ENCODE data around the gene NUAK1.
A peak's percentile ranks its signal among the peaks of the same experiment; 100 is the strongest.

Gene NUAK1

GRCh38 chr12:106138633-106139421 lies at the start of gene NUAK1:
NUAK1 (minus strand) TSS chr12:106138954; CDS start chr12:106138653, 301 bp downstream.
- DNase-seq: no peak

DNA sequence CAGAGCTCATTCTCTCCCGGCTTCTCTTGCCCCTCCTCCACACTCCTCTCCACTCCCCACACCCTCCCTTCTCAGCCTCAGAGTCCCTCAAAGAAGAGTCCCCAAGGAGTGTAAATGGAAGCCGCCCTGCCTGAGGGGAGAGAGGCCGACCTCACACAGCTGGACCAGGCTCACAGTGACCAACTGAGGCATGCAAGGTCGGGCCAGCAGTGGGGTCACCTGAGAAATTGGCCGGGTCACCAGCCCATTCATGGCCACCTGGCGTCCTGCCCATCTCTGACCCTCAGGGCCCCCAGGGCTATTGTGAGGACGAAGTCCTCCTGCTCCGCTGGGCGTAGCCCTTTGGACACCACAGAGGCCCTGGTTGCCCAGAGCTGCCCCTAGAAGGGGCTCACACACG lies 49.5 kb upstream of the NUAK1 start:
- no peak for DNase-seq

- no peak for DNase-seq
These were observed 49.1 kb upstream of the NUAK1 start for GRCh38 chr12:106187842-106188241.

- no peak for DNase-seq
These were observed 48.5 kb upstream of the NUAK1 start for GRCh38 chr12:106187155-106187789.

DNA sequence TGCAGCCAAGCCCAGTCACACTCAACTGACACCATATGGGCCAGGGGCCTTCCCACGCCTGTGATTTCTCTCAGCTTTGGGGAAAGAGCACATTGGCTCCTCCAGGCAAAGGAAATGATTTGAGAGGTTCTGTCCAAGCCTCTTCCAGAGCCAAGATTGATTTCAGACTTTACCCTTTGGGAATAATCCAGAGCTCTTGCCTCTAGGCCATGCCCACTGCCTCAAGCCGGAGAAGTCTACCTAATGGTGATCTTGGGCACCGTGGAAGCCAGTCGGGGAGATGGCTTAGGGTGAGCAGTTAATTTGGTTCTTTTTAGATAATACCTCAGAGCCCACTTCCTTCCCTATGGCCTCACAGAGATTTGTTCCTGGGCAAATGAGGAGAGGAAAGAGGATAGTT lies 45.0 kb upstream of the NUAK1 start:
- no peak for DNase-seq

GRCh38 chr12:106181401-106182114 lies 42.8 kb upstream of the NUAK1 start:
- DNase-seq: no peak

- DNase-seq: peak; percentile 87
These were observed 40.3 kb upstream of the NUAK1 start for GRCh38 chr12:106179086-106179485.

DNA sequence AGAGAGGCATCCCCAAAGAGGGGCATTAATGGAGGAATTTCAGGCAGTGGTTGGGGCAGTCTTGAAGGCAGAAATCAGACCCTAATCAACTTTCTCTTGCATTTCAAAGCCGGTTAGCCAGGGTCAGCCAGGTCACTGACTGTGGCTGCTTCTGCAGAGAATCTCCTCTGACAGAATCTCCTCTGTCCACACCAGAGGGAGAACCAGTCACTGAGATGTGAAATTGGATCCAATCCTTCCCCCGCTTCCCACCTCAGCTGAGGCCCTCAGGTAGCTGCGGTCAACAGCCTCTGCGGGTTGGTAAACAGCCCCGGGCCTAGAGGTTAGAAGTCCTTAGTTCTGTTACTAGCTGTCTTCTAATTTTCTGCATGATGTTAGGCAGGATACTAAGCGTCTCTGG lies 39.8 kb upstream of the NUAK1 start:
- no peak for DNase-seq

DNA sequence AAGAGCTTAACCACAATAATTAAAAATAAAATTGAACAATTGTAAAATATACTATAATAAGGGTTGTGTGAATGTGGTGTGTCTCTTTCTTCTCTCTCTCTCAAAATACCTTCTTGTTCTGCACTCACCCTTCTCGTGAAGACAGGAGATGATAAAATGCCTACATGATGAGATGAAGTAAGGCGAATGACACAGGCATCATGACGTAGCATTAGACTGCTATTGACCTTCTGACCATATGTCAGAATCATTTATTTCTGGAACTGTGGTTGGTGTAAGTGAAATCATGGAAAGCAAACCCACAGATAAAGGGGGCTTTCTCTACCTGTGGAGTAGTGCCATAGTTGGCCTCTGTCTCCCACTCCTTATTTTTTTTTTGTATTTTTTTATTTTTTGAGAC lies 37.8 kb upstream of the NUAK1 start:
- DNase-seq: no peak

GRCh38 chr12:106174876-106175275 lies 36.1 kb upstream of the NUAK1 start:
- DNase-seq: no peak

- DNase-seq: no peak
These were observed 34.7 kb upstream of the NUAK1 start for GRCh38 chr12:106173442-106173841.

DNA sequence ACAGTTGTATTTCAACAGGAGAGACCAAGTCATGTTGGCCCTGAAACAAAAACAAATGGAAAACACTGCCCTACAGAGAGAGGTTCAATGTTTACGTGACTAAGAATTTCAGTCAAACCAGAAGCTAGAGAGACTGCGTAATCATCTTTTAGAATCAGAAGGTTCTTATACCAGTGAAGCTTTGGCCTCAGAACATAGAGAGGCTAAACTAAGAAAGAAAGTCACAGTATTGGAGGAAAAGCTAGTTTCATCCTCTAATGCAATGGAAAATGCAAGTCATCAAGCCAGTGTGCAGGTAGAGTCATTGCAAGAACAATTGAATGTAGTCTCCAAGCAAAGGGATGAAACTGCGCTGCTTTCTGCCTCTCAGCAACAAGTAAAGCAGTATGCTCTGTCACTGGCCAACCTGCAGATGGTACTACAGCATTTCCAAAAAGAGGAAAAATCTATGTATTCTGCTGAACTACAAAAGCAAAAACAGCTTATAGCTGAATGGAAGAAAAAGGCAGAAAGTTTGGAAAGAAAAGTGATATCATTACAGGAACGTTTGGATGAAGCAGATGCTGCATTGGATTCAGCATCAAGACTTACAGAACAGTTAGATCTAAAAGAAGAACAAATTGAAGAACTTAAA lies 32.5 kb upstream of the NUAK1 start:
- no peak for DNase-seq

DNA sequence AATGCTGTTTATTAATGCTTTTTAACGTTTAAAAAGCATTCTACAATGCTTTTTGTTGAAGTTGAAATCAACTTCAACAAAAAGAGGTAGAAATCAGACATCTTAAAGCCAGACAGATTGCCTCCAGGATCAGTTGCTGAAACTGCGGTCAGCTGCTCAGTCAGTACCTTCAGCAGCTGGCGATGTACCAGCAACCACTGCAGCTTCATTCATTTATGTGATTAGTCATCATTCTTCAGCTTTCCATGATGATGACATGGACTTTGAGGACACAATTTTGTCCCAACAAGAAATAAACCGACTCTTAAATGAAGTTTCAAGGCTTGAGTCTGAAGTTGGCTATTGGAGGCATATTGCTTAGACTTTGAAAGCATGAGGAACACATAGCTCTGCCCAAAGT lies 31.5 kb upstream of the NUAK1 start:
- peak; percentile 68 for DNase-seq

DNA sequence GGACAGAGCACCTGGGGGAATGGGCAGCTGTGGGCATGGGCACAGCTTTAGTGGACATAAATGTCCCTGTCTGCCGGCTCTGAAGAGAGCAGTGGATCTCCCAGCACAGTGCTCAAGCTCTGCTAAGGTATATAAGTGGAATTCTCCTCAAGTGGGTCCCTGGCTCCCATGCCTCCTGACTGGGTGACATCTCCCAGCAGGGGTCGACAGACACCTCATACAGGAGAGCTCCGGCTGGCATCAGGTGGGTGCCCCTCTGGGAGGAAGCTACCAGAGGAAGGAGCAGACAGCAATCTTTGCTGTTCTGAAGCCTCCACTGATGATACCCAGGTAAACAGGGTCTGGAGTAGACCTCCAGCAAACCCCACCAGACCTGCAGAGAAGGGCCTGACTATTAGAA lies 25.0 kb upstream of the NUAK1 start:
- no peak for DNase-seq

- no peak for DNase-seq
These were observed 22.7 kb upstream of the NUAK1 start for GRCh38 chr12:106161491-106161890.

DNA sequence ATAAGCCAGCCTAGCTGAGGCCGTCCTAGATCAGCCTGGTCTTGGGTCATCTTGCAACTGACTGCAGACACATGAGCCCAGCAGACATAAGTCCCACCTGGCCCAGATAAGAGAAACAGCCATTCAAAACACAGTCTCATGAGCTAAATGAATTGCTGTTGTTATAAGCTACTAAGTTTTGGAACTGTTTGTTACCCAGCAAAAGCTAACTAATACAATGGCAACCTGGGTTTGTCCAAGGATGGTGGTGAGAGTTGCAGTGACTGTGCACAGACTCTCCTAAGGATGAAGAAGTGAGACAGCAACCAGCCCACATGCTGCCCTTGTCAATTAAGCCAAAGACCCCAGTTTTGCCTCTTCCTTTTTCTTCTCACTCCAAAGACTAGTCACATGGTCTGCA lies 22.2 kb upstream of the NUAK1 start:
- no peak for DNase-seq

DNA sequence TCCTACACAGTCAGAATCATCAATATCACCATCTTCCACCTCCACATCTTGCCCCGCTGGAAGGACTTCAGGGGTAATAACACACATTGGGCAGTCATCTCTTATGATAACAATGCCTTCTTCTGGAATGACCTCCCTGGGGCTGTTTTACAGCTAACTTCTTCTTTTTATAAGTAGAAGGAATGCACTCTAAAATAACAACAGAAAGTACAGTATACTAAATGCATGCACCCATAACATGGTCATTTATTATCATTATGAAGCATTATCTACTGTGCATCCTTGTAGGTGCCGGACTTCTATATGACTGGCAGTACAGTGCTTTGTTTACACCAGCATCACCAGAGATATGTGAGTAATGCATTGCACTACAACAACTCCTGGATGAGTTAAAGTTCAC lies 19.0 kb upstream of the NUAK1 start:
- DNase-seq: no peak

DNA sequence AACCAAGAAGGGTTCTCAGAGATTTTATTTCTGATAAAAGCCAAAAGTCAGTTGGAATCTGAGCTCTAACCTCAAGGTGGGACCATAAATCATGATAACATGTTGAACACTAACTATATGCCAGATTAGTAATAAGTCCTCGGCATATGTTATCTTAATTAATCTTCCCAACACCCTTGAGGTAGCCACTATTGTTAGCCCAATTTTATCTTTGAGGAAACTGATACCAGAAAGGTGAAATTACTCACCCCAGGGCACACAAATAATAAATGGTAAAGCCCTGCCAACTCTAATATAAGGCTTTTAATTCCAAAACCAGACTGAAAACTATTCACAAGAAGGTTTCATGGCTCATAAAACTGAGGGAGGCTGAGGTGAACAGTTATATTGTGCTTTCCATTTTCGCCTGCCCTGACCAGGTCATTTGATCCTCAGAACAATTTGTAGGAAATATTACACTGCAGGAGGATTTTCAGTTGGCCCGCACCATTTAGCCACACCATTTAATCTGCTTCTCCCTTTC lies 16.1 kb upstream of the NUAK1 start:
- no peak for DNase-seq

DNA sequence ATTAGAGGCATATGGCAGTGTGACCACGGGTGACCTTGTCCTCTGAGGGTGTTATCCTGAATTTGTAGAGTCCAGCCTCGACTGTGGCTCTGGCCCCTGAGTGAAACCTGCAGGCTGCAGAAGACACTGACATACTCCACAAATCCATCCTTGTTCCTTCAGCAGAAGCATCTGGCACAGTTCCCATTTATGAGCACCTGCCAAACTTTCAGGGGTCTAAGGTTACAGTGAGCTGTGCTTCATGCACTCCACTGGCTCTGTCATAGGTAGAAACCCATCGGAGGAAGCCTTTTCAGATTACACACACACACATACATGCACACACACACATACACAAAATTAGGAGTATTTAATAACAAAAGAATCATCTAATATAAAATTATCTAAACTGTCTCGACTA lies 13.6 kb upstream of the NUAK1 start:
- no peak for DNase-seq

DNA sequence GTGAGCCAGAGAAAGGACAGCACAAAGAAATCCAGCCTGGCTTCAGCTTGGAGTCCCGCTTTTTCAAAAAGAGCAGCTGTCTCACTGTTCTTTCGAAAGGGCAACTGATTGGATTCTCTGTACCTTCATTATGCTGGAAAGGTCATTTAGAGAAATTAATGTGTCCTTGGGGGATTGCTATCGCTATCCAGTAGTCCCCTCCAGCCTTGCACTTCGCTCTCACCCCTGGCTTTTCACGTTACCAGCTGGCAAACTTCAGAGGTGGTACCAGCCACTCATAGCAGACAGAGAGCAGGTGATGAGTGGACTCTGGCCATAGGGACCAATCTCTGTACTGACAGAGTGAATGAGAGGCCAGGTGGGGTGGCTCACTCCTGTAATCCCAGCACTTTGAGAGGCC lies 11.8 kb upstream of the NUAK1 start:
- DNase-seq: no peak

- peak; percentile 97 for DNase-seq
These were observed 10.5 kb upstream of the NUAK1 start for GRCh38 chr12:106149096-106149784.

GRCh38 chr12:106147956-106148355 lies 9.2 kb upstream of the NUAK1 start:
- DNase-seq: no peak

- no peak for DNase-seq
These were observed 8.2 kb upstream of the NUAK1 start for GRCh38 chr12:106146987-106147386.

All from MV-4-11 (cell line).